Stimulated activated CD8-positive, alpha-beta memory T cell treated with anti-CD3 and anti-CD28 coated beads, Interleukin-7, amount 100 ng/mL, for 48 hours (primary cell): Measurements from ENCODE around the gene USP48.
"Not testable (repeated sequence)": the region's sequence is repeated elsewhere in the genome, so short reads cannot be mapped to it uniquely, and the experiment has no call there.

ENCODE experiments used
- DNase-seq, 2 donors: peaks; one replicate each; pipeline ENCODE4 v3.0.0-alpha.2; 2020; ENCODE audit warnings: low read depth in 1 of 2; ENCODE audit errors: extremely low read depth in 1 of 2

The USP48 gene

DNA sequence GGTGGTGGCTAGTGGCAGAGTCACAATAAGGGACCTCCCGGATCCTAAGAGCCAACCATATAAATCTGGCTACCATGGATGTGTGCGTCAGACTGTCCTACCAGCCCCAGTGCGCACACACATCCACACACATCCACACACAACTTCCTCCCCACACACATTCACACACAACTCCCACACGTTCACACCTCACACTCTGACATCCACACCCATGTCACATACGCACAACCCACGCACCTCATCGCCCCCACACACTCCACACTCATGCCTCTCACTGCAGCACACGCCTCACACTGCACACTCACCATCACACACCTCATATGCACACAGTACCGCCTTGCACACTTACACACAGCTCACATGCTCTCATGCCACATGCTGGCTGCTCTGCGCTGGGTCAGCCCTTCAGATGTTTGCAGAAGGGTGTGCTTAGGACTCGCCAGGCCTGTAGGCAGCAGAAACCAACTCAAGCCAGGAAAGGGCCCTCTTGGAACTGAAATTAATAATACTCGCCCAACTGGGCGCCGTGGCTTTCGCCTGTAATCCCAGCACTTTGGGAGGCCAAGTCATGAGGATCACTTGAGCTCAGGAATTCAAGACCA lies 32.1 kb upstream of the USP48 start:
- no peak for DNase-seq

DNA sequence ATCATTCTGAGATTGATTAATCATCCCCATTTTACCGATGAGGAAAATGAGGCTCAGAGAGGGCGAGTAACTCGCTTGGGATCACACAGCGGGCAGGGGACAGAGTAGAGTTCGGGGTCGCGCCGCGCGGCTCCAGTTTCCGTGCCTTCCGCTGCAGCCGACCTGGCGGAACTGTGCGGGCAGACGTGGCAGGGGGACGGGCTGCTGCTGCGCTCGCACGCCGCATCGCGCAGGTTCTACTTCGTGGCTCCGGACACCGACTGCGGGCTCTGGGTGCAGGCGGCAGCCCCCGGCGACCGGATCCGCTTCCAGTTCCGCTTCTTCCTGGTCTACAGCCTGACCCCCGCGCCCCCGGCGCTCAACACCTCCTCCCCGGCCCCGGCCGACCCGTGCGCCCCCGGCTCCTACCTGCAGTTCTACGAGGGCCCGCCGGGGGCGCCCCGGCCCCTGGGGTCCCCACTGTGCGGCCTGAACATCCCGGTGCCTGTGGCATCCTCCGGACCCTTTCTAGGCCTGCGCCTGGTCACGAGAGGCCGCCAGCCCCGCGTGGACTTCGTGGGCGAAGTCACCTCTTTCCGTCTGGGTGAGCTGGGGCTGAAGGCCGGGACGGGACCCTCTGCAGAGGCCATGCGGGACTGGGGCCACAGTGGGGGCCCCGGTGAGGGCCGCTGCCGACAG lies 31.4 kb upstream of the USP48 start:
- no peak for DNase-seq

DNA sequence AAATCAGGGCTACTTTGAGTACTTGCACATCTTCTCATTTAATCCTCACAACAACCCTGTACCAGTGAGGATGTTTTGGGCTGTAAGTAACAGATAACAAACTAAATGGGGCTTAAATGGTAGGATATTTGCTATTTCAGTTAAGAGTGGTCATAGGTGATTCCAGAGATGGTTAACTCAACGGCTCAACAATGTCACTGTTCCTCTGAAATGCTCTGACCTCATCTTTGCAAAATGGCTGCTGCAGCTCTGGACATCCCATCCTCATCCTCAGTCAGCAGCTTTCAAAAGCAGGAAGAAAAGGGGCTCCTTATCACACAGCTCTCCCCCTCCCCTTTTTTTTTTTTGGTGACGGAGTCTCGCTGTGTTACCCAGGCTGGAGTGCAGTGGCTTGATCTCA lies 30.6 kb upstream of the USP48 start:
- DNase-seq = no peak

DNA sequence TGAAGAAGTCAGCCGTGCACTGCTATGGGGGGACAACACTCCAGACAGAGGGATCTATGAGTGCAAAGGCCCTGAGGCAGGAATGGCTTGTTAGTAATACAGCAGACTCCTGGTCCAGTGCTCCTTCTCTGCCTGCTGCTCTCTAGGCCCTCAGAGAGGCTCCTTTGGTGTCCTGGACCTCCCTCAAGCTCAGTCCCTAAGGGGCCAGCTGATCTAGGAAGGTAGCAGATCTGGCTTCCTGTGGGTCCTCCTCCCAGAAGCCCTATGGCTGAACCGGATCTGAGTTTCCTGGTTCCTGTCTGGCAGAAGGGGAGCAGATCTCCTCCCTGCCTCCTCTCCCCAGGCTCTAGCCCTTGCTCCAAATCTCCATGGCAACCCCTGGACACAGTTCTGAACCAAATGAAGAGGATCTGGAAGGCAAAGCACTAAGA lies 28.9 kb upstream of the USP48 start, which contains the start of gene LDLRAD2:
Gene LDLRAD2 (plus strand): TSS at position 391 of the 431 bp plus-strand sequence. CDS start 187 bp downstream, outside the sequence.
- no peak for DNase-seq

DNA sequence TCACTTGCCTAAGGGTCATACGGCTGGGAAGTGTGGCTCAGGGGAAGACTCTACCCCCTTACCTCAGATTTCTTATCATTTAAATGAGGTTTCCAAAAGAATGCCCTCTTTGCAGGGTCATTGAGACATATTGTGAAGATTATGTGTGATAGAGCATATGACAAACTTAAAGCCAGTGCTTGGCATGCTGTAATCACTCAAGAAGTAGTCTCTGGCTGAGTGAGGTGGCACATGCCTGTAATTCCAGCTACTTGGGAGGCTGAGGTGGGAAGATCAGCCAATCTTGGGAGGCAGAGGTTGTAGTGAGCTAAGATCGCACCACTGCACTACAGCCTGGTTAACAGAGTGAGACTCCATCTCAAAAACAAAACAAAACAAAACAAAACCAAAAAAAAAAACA lies 21.6 kb upstream of the USP48 start:
- DNase-seq = no peak

DNA sequence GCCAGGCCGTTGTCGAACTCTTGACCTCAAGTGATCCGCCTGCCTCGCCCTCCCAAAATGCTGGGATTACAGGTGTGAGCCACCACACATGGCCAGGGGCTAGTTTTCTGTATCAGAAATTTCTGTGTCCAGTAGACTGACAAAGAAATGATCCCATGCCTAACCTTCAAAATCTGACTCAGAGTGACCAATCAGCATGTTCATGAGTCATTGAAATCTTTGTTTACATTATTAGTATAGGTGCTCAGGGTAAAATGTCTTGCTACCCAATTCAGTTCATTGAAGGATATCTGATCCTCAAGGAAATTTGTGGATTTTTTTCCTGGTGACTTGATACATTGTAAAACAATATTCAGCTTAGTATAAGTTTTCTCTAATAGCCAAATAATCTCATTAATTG lies 18.2 kb upstream of the USP48 start:
- no peak for DNase-seq

DNA sequence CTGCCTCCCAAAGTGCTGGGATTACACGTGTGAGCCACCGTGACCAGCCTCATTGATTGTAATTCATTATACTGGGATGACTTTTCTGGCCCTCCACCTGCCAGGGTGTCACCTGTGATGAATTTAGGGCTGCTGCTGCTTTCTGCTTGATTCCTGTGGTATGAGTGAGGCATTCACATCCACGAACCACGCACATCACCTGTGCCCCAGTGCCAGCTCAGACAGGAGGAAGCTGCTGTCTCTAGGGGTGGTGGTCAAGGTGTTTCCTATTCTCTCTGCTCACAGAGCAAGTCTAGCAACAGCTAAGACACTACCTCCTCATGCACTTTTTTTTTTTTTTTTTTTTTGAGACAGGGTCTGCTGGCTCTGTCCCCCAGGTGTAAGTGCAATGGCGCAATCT lies 16.8 kb upstream of the USP48 start:
- no peak for DNase-seq

DNA sequence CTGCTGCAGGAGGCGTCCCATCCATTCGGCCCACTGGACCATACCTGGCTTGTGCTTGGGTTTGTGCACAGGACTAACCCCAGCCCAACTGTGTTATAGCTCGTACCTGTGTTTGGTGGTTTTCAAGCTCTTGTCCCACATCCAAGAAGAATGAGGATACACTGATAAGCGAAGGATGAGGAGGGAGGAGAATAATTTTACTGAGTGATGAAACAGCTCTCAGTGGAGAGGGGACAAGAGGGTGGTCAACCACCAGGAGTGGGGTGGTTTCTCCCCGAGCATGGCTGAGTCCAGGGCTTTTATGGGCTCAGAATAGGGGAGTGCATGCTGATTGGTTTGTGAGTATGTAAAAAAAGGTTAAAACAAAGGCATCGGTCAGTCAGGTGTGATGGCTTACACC lies 12.1 kb upstream of the USP48 start:
- DNase-seq = no peak

DNA sequence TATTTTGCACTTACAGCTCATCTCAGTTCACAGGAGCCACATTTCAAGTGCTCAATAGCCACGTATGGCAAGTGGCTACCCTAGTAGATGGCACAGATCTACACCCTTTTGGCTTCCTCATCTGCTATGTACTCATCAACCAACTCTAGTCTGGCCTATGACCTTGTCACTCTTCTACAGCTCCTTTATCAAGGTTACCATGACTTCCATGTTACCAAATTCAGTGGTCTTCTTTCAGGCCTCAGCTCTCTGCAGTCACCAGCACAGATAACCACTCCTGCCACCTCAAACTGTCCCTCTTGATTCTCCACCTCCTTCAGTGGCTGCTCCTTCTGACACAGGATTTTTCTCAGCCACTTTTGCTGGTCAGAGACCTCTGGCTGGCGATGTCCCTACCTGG lies 11.7 kb upstream of the USP48 start:
- no peak for DNase-seq

DNA sequence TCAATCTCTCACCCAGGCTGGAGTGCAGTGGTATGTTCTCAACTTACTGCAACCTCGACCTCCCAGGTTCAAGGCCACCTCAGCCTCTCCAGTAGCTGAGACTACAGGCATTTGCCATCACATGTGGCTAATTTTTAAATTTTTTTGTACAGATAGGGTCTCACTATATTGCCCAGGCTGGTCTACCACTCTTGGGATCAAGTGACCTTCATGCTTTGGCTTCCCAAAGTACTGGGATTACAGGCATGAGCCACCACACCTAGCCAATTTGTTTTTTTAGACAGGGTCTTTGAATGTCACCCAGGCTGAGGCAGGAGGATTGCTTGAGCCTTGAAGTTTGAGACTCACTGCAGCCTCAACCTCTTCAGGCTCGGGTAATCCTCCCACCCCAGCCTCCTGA lies 10.2 kb upstream of the USP48 start:
- DNase-seq = no peak

DNA sequence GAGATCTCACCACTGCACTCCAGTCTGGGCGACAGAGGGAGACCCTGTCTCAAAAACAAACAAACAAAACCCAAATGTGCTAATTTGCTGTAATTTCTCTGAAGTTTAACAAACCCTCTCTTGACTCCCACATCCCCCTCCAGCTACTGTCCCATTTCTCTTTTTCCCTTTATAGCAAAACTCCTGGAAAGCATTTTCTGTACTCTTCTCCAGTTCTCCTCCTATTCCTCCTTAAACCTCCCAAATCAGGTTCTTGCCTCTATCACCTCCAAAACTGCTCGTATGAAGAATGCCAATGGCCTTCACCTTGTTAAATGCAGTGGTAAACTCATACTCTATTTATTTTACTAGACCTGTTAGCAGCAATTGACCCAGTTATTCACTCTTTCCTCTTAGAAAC lies 3.7 kb upstream of the USP48 start:
- DNase-seq = no peak

DNA sequence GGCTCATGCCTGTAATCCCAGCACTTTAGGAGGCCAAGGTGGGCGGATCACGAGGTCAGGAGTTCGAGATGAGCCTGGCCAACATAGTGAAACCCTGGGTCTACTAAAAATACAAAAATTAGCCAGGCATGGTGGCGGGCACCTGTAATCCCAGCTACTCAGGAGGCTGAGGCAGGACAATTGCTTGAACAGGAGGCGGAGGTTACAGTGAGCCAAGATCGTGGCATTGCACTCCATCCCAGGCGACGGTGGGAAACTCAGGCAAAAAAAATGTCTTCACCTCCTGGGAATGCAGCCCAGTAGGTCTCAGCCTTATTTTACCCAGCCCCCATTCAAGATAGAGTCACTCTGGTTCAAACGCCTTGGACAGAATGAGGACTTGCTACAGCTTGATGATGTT lies 2.8 kb upstream of the USP48 start:
- not testable (repeated sequence) for DNase-seq

DNA sequence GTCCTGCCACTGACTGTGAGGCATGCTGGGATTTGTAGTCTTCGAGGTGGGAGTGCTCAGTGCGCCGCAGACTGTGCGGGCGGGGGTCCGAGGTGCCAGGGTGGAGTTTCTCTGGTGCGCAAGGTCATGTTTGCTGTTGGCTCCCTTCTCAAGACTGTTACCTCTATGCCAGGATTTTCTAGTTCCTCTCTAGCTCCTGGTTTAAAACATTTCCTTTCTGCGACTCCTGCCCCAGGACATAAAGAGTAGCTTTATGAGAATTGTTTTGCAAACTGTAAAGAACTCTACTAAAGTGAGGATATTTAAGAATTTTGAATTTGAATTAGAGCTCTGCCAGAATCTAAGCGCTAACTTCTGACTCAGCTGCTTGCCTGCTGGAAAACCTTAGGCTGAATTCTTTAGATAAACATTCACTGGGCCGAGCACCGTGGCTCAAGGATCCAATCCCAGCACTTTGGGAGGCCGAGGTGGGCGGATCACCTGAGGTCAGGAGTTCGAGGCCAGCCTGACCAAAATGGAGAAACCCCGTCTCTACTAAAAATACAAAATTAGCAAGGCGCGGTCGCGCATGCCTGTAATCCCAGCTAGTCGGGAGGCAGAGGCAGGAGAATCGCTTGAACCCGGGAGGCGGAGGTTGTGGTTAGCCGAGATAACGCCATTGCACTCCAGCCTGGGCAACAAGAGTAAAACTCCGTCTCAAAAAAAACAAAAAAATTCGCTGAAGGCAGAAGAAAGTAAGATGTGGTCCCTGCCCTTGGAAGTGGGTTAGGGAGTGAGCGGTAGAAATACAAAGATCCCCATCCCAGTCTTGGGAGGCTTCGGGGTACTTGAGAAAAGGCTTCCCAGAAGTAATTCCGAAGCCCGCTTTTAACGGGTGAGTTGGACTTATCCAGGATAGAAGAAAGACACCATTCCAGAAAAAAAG lies 992 bp upstream of the USP48 start:
- no peak for DNase-seq

DNA sequence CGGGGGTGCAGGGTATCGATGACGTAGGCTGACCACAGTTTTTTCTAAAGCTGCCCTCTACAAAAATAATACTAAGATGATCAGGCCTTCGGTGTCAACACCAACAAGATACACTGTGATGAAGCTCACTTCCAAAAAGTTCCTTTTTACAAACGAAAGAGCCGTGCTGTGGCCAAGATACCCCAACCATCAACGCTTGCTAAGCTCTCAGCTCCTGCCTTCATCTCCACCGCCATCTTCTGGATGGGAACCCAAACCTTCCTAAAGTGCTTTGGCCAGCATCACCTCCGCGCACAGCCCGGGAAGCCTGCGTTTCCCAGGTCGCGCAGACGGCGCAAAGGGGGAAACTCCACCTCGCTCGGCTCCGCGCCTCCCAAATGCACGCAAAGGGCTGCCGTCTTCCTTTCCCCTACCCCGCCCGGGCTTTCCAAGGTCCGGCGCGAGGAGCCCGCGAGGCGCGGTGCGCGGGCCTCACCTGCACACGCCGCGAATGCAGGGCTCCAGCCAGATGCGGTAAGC lies 541 bp downstream of the USP48 start:
- DNase-seq = peak; percentile 24 to 34

DNA sequence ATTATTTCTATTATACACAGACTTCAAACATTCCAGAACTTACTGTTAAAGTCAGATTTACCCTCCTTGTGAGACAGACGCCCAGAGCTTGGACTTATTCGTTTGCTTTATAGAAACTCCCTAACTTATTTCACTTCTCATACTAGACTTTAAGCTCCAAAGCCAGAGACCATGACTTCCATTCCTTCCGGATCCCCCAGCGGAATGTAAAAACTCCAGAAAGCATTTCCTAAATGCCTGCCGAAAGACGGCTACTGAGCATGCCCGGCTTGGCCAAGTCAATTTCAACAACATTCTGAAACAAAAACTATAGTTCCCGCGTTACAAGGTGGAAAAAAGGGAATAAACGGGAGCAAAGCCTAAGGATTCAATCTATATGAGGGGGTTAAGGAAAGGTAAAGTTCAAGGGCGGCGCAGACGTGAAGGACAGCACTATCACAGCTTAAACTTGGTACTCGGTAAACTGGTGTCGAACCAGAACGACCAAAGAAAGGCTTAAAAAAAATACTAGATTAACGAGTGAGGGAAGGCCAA lies 1.1 kb downstream of the USP48 start:
- DNase-seq = no peak

DNA sequence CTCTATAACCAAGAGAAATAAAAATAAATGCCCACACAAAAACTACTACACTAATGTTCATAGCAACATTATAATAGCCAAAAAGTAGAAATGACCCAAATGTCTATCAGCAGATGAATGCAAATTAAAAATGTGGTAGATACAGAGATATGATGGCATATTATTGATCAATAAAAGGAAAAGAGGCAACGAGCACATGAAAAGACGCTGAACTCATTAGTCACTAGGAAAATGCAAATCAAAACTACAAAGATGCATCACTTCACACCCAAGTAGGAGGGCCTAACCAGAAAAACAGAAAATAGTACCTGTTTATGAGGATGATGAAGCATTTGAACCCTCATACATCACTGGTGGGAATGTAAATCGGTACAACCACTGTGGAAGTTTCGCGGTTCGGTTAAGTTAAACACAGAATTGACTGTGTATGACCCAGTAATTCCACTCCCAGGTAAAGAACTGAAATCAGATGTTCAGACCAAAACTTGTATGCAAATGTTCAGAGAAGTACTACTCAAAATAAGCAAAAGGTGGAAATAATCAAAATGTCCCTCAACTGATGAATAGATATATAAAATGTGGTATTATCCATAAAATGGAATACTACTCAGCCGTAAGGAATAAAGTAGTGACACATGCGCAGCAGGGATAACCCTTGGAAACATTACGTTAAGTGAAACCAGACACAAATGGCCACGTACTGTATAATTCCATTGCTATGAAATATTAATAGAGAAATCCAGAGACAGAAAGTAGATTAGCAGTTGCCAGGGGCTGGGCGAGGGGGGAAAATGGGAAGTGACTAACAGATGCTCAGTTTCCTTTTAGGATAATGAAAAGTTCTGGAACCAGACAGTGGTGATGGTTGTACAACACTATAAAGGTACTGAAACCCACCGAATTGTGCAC lies 3.1 kb downstream of the USP48 start:
- DNase-seq = peak in 1 of 2 donors; percentile 57

DNA sequence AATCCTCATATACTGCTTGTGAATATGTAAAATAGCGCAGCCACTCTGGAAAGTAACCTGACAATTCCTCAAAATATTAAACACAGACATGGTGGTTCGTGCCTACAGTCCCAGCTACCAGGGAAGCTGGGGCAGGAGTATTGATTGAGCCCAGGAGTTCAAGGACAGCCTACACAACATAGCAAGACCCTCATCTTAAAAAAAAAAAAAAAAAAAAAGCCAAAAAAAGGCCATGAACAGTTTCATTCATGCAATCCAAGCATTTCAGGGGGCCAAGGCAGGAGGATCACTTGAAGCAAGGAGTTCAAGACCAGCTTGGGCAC lies 4.6 kb downstream of the USP48 start:
- DNase-seq = no peak

DNA sequence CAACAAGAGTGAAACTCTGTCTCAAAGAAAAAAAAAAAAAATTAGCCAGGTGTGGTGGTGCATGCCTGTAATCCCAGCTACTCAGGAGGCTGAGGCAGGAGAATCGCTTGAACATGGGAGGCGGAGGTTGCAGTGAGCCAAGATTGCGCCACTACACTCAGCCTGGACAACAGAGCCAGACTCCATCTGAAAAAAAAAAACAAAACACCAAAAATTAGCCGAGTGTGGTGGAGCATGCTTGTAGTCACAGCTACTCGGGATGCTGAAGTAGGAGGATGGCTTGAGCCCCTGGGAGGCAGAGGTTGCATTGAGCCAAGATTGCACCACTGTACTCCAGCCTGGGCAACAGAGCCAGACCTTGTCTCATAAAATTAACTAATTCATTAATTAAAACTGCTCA lies 6.0 kb downstream of the USP48 start:
- not testable (repeated sequence) for DNase-seq

DNA sequence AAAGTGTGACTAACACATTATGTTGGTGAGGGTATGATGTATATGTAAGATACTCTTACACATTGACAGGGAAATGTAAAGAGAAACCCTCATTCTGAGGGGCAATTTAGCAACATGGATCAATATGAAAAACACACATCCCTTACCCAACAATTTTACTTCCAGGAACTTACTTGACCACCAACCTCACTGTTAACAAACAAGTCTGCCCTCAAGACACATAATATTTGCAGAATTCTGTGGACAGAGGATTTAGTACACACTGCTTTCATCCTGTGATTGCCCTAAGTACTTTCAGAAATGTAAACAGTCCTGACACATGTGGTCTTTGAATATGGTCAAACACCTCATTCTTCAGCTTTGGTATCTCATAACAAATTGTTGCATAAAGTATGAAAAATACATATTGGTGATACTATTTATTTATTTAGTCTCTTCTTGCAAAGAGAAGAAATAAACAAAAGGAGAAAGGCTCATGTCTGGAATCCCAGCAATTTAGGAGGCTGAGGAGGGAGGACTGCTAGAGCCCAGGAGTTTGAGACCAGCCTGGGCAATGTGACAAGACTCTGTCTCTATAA lies 6.9 kb downstream of the USP48 start:
- no peak for DNase-seq

DNA sequence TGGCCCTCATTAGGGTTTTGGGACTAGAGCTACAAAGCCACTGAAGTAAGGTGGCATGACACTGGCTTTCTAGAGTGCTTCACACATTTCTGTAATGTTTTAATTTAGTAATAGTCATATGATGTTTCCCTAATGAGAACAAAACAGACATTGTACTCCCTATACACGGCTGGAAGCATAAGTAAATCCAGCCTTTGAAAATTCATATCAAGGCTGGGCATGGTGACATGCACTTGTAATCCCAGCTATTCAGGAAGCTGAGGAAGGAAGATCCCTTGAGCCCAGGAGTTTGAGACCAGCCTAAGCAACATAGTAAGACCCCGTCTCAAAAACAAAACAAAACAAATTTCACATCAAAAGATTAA lies 7.4 kb downstream of the USP48 start:
- DNase-seq = no peak
